Measurements from ENCODE around the gene RNF167.

RNF167 gene

DNA sequence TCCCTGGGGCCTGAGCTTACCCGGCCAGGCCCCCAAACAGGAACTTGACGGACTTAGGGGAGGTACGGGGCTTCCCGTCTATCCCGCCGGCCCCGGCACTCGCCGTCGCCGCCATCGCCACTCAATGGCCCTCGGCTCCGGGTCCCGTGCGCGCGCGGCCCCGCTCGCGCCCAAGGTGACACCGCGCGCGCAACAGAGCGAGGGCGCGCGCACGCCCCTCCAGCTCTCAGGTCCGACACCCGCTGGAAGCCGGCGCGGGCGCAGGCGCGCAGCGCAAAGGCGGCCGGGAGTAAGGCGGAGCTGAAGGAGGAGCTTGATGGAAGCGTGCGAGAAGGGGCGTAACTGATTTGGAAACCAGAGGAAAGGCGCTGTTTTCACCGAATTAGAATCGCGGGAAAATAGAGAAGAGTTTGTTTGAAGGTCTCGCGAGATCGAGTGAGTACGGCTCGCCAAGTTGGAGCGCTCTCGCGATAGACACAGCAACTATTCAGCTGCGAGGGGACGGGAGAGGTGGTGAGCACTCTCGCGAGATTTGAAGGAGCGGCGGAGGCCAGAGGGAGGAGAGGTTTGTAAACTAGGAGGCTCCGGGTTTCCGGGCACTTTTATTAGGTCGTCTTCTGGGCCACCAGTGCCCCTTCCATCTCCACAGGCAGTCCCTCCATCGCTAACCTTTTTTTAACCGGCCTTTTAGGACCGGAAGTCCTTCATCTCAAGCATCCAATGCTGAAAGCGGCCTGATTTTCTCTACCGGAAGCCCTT is at the start of gene RNF167, which contains the start of gene SLC25A11:
TSS of gene RNF167 (plus strand) at position 473 of the 759 bp plus-strand sequence. CDS start 642 bp downstream, outside the sequence.
TSS of gene SLC25A11 (minus strand) at position 251 of the 759 bp plus-strand sequence. CDS start at position 115, 136 bp downstream.
- in situ Hi-C loops (cut with HindIII; ENCODE audit: low sequenced_read_pairs): no loop called here

DNA sequence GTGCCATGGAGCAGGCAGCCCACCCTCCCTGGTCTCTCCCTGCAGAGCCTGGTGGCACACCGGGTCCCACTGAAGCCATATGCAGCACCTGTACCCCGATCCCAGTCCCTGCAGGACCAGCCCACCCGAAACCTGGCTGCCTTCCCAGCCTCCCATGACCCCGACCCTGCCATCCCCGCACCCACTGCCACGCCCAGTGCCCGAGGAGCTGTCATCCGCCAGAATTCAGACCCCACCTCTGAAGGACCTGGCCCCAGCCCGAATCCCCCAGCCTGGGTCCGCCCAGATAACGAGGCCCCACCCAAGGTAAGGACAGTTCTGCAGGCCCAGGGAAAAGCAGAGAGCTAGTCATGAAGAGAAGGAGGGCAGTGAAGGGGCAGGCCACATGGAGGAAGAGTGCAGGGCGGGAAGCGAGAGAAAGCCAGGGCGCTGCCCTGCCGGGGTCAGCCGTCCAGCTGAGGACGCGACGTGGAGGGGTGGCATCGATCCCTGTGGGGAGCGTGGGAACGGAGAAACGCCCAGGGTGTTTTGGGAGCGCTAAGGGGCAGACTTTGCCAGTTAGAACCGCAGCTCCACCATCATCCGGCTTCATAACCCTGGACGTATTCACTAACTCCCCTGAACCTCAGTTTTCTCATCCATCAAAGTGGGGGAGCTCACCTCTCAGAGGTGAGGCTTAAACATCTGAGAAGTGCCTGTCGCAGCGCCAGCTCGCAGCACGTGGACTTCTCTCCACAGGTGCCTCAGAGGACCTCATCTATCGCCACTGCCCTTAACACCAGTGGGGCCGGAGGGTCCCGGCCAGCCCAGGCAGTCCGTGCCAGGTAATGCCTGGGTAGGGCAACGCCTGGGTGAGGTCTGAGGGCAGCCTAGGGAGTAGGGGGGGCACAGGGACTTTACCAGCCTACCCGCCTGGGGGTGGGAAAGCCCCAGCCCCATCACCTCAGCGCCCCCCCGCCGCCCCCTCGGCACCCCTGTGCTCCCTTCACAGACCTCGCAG is 48.4 kb upstream of the RNF167 start:
- in situ Hi-C loops (cut with HindIII; ENCODE audit: low sequenced_read_pairs): no loop called here

DNA sequence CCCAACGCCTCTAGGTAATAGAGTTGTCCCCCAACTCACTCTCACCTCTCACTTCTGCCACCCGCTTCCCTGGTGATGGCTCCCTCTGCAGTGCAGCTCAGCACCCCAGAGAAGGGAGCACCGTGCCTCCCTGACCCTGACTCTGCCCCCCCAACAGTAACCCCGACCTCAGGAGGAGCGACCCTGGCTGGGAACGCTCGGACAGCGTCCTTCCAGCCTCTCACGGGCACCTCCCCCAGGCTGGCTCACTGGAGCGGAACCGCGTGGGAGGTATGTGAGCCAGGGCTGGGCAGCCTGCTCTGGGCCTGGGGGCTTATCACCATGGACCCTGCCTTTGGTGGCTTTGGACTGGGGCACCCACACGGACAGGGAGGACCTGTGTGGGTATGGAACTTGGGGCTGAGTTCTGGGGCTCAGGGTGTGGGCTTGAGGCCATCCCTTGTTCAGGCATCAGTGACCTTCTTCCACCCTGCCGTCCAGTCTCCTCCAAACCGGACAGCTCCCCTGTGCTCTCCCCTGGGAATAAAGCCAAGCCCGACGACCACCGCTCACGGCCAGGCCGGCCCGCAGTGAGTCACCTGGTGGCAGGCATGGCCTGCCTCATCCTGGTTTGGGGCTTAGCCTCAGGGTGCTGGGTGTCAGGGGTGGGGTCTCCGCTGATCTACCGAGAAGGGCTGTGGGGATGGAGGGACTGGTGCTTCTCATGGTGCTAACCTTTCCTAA is 47.4 kb upstream of the RNF167 start:
- in situ Hi-C loops (cut with HindIII; ENCODE audit: low sequenced_read_pairs): no loop called here

DNA sequence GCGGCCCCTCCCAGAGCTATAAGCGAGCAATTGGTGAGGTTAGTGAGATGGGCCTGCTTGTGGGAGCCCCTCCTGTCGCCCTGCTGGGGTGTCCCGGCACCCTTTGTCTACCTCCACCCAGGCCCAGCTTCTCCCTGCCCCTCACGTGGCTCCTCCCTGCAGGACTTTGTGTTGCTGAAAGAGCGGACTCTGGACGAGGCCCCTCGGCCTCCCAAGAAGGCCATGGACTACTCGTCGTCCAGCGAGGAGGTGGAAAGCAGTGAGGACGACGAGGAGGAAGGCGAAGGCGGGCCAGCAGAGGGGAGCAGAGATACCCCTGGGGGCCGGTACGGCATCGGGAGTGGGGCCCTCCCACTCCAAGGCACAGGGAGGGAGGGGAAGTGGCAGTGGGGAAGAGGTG is 46.8 kb upstream of the RNF167 start:
- in situ Hi-C loops (cut with HindIII; ENCODE audit: low sequenced_read_pairs): no loop called here

DNA sequence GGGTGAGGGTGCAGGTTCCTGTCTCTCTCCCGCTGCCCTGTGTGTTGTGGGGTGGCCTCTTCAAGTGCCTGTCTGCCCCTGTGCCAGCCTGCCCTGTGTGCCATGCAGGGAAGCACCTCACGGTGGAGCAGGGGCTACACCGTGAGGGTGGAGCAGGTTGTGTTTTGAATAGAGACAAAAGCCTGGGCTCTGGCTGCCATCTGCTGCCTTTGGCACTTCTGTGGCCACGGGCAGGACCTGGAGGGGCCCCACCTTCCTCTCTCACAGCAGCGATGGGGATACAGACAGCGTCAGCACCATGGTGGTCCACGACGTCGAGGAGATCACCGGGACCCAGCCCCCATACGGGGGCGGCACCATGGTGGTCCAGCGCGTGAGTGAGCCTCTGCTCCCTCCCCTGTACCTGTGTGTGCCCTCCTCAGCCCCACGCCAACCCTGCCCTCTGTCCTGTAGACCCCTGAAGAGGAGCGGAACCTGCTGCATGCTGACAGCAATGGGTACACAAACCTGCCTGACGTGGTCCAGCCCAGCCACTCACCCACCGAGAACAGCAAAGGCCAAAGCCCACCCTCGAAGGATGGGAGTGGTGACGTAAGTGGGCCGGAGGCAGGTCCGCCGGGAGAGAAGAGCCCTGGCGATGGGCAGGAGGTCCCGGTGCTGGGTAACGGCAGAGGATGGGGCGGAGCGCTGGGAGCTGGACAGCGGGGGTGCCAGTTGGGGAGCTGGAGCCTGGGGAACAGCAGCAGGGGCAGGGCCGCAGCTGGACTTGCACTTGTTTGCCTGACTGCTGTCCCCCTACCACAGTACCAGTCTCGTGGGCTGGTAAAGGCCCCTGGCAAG is 46.1 kb upstream of the RNF167 start:
- in situ Hi-C loops (cut with HindIII; ENCODE audit: low sequenced_read_pairs): no loop called here

DNA sequence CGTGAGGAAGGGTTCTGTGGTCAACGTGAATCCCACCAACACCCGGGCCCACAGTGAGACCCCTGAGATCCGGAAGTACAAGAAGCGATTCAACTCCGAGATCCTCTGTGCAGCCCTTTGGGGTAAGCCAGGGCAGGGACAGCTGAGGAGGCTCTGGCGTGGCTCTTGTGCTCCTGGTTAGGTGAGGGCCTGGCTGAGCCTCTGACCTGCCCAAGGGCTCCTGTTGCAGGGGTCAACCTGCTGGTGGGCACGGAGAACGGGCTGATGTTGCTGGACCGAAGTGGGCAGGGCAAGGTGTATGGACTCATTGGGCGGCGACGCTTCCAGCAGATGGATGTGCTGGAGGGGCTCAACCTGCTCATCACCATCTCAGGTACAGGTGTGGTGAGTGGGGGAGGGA is 44.9 kb upstream of the RNF167 start:
- in situ Hi-C loops (cut with HindIII; ENCODE audit: low sequenced_read_pairs): no loop called here

DNA sequence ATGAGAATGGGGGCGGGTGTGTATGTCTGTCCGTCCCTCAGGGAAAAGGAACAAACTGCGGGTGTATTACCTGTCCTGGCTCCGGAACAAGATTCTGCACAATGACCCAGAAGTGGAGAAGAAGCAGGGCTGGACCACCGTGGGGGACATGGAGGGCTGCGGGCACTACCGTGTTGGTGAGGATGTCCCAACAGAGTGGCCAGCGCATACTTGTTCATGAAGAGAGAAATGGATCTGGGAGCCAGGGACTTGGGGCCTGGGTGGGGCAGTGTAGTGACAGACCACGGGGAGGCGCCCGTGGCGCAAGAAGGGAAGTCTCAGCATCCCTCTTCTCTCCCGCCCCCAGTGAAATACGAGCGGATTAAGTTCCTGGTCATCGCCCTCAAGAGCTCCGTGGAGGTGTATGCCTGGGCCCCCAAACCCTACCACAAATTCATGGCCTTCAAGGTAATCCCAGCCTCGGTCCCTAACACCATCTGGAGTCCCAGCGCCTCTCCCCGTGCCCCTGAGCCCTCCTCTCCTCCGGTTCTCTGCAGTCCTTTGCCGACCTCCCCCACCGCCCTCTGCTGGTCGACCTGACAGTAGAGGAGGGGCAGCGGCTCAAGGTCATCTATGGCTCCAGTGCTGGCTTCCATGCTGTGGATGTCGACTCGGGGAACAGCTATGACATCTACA is 44.3 kb upstream of the RNF167 start:
- in situ Hi-C loops (cut with HindIII; ENCODE audit: low sequenced_read_pairs): no loop called here

DNA sequence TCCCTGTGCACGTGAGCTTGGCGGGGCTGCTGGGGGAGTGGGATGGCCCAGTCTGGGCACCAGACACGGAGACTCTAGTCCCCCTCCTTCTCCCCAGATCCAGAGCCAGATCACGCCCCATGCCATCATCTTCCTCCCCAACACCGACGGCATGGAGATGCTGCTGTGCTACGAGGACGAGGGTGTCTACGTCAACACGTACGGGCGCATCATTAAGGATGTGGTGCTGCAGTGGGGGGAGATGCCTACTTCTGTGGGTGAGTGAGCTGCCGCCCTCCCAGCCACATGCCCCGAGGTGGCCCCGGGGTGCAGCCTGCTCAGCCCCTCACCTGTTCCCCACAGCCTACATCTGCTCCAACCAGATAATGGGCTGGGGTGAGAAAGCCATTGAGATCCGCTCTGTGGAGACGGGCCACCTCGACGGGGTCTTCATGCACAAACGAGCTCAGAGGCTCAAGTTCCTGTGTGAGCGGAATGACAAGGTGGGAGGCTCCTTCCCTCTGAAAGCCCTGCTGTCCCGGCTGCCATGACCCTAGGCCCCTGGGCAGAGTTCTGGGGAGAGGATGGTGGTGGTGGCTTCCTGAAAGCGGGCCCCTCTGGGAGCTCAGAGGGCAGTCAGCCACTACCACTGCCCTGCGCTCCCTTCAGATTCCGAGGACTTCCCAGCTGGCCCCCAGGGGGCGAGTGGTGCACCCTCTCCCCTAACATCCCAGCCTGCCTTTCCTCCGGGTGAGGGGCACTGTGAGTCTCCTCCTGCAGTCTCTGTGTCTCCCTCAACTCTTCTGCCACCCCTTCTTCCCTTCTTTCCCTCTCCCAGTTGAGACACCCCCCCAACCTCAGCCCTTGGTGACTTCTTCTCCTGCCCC is 43.5 kb upstream of the RNF167 start:
- in situ Hi-C loops (cut with HindIII; ENCODE audit: low sequenced_read_pairs): no loop called here

DNA sequence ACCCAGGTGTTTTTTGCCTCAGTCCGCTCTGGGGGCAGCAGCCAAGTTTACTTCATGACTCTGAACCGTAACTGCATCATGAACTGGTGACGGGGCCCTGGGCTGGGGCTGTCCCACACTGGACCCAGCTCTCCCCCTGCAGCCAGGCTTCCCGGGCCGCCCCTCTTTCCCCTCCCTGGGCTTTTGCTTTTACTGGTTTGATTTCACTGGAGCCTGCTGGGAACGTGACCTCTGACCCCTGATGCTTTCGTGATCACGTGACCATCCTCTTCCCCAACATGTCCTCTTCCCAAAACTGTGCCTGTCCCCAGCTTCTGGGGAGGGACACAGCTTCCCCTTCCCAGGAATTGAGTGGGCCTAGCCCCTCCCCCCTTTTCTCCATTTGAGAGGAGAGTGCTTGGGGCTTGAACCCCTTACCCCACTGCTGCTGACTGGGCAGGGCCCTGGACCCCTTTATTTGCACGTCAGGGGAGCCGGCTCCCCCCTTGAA is 42.8 kb upstream of the RNF167 start:
- in situ Hi-C loops (cut with HindIII; ENCODE audit: low sequenced_read_pairs): no loop called here

DNA sequence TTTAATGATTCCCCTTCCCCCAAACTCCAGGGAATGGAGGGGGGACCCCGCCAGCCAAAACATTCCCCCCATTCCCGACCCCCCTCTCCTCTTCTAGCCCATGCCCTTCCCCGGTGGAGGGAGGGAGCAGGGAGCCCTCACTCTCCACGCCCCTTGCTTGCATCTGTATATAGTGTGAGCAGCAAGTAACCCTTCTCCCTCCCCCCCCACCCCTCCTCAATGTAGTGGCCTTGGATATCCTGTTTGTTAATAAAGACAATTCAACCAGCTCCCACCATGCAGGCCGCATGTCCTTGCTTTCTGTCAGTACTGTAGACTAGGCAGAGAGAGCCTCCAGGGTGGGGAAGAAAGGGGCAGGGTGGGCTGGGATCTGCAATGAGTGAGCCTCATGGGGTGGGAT is 42.3 kb upstream of the RNF167 start:
- in situ Hi-C loops (cut with HindIII; ENCODE audit: low sequenced_read_pairs): no loop called here

DNA sequence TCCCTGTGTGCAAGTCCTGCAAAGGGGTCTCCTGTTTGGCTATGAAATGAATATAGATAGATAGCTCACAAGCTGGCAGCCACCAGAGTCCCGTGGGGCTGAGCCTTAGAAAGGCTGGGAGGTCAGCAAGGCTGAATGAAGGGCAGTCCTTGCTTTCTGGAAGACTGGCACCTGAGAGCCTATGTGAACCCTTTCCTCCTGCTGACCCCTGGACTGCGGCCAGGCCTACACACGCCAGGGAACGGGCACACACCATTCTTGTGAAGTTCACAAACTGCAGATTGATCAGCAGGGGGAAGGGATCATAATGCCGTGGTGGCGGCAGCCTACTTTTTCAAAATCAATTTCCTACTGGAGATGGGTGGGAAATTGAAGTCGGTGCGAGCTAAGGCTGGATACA is 41.7 kb upstream of the RNF167 start:
- in situ Hi-C loops (cut with HindIII; ENCODE audit: low sequenced_read_pairs): no loop called here

DNA sequence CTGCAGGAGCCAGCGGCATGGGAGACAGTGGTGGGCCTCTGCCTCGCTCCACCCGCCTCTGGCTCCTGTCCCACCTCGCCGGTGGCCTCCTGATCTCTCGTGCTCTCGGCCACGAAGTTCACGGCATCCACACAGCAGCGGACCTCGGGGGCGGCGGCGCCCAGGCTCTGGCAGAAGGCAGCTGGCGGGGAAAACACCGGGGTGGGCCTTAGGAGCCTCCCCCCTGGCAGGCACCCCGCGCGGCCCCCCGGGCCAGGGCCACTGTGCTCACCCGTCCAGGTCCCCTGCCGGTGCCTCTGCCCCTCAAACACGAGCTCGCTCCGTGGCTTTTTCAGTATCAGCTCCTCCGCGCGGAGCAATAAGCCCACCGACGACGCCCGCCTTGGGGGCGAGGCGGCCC is 41.1 kb upstream of the RNF167 start:
- in situ Hi-C loops (cut with HindIII; ENCODE audit: low sequenced_read_pairs): no loop called here

DNA sequence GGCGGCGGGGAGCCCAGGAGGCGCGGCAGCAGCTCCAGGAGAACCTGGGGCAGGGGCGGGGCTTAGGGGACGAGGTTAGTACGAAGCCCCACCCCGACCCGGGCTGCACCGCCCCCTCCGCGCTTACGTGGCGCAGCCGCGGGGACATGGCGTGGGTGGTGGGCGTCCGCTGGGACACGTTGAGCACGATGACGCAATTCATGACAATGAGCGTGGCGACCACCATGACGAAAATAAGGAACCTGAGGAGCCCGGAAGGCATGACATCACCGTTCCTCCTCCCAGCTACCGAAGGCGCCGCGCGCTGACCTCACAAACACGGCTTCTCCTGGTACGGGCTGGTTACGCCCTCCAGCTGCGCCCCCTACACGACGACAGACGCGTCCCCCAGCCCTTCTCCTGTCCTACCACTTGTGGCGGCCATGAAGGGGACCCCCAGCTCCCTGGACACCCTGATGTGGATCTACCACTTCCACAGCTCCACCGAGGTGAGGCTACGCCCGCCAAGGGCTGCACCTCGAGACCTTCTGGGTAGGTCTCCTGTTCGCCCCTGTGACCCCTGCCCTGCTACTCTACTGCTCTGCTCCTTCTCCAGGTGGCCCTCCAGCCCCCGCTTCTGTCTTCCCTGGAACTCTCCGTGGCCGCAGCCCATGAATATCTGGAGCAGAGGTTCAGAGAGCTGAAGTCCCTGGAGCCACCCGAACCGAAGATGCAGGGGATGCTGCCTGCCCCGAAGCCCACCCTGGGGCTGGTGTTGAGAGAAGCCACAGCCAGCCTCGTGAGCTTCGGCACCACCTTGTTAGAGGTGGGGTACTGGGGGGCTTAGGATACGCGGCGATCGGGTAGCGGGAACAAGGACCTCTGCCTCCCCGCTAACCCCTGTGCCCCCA is 40.5 kb upstream of the RNF167 start, which contains the start of gene C17orf107:
TSS of gene C17orf107 (plus strand) at position 196 of the 890 bp plus-strand sequence. CDS start at position 423, 227 bp downstream.
- in situ Hi-C loops (cut with HindIII; ENCODE audit: low sequenced_read_pairs): no loop called here

DNA sequence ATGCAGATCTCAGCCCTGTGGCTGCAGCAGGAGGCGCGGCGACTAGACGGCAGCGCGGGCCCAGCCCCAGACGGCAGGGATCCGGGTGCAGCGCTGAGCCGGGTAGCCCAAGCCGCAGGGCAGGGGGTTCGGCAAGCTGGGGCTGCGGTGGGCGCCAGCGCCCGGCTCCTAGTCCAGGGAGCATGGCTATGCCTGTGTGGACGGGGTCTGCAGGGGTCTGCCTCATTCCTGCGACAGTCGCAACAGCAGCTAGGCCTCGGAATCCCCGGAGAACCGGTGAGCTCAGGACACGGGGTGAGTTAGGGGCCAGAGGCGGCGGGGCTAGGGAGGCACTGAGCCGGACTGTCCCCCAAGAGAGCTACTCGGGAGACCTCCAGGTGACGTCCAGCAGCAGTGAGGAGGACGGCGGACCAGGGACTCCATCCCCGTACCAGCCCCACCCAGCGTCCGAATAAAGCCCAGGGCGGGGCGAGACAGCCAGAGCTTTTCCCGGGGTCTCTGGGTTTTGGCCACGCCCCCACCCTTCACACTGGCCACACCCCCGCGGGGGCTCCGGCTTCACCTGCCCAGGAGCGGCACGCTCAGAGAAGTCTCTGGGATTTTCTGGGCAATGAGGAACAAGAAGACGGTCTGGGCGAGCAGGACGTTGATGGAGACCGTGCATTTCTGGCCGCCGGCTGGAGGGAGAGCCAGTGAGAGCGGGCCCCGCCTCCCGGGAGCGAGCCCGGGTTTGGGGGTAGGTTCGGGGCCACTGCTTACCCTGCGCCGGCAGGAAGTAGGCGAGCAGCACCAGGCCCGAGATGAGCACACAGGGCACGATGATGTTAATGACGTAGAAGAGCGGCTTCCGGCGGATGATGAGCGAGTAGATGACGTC is 39.6 kb upstream of the RNF167 start:
- in situ Hi-C loops (cut with HindIII; ENCODE audit: low sequenced_read_pairs): no loop called here

DNA sequence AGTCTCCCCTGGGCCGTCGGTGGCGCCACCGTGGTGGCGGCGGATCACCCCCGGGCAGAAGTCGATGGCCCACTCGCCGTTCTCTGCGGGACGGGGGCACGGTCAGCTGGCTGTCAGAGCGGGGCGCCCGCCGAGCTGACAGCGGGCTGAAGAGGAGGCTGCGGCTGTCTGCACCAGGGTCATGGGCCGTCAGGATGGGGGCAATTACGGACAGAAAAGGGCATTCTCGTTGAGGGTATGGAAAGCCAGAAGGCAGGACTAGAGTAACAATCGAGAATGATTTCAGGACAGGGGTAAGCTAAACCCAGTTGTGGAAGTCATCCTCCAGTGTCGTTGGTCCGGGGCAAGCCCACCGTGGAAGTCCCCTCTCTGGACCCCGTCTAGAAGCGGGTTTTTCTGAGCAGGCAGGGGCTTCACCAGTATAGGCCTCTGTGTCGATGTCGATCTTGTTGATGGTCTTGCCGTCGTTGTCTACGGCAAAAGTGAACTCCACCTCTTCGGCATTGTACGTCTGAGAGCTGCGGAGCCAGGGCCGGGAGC is 38.9 kb upstream of the RNF167 start:
- in situ Hi-C loops (cut with HindIII; ENCODE audit: low sequenced_read_pairs): no loop called here
